Effector CD4-positive, alpha-beta T cell (primary cell): ENCODE data around the gene PTPRD.
"Not testable (repeated sequence)": the region's sequence is repeated elsewhere in the genome, so short reads cannot be mapped to it uniquely, and the experiment has no call there.

Experiments
- DNase-seq: peaks from one replicate; pipeline ENCODE4 v3.0.0-alpha.2; 2020

PTPRD gene

GRCh38 chr9:8732367-8733075 is 1880.3 kb downstream of the PTPRD start:
- no peak for DNase-seq

GRCh38 chr9:8730618-8731017 is 1882.2 kb downstream of the PTPRD start:
- no peak for DNase-seq

GRCh38 chr9:8728910-8729309 is 1883.9 kb downstream of the PTPRD start:
- DNase-seq = no peak

GRCh38 chr9:8727191-8727590 is 1885.6 kb downstream of the PTPRD start:
- no peak for DNase-seq

- DNase-seq = no peak
Observed at GRCh38 chr9:8726692-8727091, 1886.1 kb downstream of the PTPRD start.

GRCh38 chr9:8725635-8726034 is 1887.2 kb downstream of the PTPRD start:
- no peak for DNase-seq

- no peak for DNase-seq
Observed at GRCh38 chr9:8724284-8725018, 1888.4 kb downstream of the PTPRD start.

GRCh38 chr9:8723195-8723594 is 1889.6 kb downstream of the PTPRD start:
- no peak for DNase-seq

- DNase-seq = no peak
Observed at GRCh38 chr9:8719833-8720486, 1892.8 kb downstream of the PTPRD start.

GRCh38 chr9:8718121-8718725 is 1894.6 kb downstream of the PTPRD start:
- DNase-seq = no peak

GRCh38 chr9:8717146-8717545 is 1895.7 kb downstream of the PTPRD start:
- DNase-seq = no peak

- DNase-seq = no peak
Observed at GRCh38 chr9:8715788-8716187, 1897.0 kb downstream of the PTPRD start.

GRCh38 chr9:8713811-8714165 is 1899.0 kb downstream of the PTPRD start:
- no peak for DNase-seq

GRCh38 chr9:8713149-8713810 is 1899.5 kb downstream of the PTPRD start:
- DNase-seq = no peak

GRCh38 chr9:8709731-8710130 is 1903.1 kb downstream of the PTPRD start:
- DNase-seq = no peak

- no peak for DNase-seq
Observed at GRCh38 chr9:8708728-8709127, 1904.1 kb downstream of the PTPRD start.

GRCh38 chr9:8706998-8707397 is 1905.8 kb downstream of the PTPRD start:
- no peak for DNase-seq

- DNase-seq = no peak
Observed at GRCh38 chr9:8706531-8706930, 1906.3 kb downstream of the PTPRD start.

- no peak for DNase-seq
Observed at GRCh38 chr9:8705861-8706260, 1906.9 kb downstream of the PTPRD start.

GRCh38 chr9:8703904-8704303 is 1908.9 kb downstream of the PTPRD start:
- no peak for DNase-seq

GRCh38 chr9:8701904-8702303 is 1910.9 kb downstream of the PTPRD start:
- no peak for DNase-seq

- DNase-seq = not testable (repeated sequence)
Observed at GRCh38 chr9:8697565-8697964, 1915.2 kb downstream of the PTPRD start.

- DNase-seq = no peak
Observed at GRCh38 chr9:8696516-8696915, 1916.3 kb downstream of the PTPRD start.
